ENCODE results near the gene ZCCHC2. TPM values are rescaled to one million over a fixed set of nuclear protein-coding genes. Genes with fewer than 3 reads are reported as not detected.

The ZCCHC2 gene
- total and polyA plus RNA-seq, 8 donors: 3.9 to 76.5 (median 15.6) TPM

- no peaks in the 10 kb centered on the region for H3K27me3 ChIP-seq
- H3K9me3 ChIP-seq: no peaks in the 10 kb centered on the region
- peak overlapping the region; percentile 49 to 99 (median 94) for H3K27ac ChIP-seq
- H3K4me3 ChIP-seq: peak overlapping the region; percentile 70 to 92 (median 85)
- WGBS, 5 donors: 29 to 49% (median 40%) methylated on average over 9 of the region's 9 CpGs
- peaks cover 14 to 59% (median 42%) of the 10 kb centered on the region in 4 donors for H3K4me1 ChIP-seq
- H3K36me3 ChIP-seq: no peaks in the 10 kb centered on the region
- DNase-seq: peak in 1 of 2 donors; percentile 21
- TF ChIP-seq POLR2AphosphoS5 (IDR thresholded peaks at IDR 0.05): no peak
- TF ChIP-seq EP300 (IDR thresholded peaks at IDR 0.05): no peak
- no peak for TF ChIP-seq CTCF (IDR thresholded peaks at IDR 0.05)
- no peak for TF ChIP-seq POLR2A (IDR thresholded peaks at IDR 0.05)
- intact Hi-C loops (cut with DNase I; ENCODE audit: low total_unique reads): no loop called here
Measured at GRCh38 chr18:62525608-62526007, 2.8 kb downstream of the ZCCHC2 start.

- Histone ChIP-seq H3K4me1 (peaks cover 14 to 59% (median 40%) of the 10 kb centered on the region in 4 donors), H3K27me3 (no peaks in the 10 kb centered on the region), H3K4me3 (peak overlapping the region; percentile 70 to 92 (median 84)), H3K27ac (peak overlapping the region; percentile 92 to 99 (median 96)), H3K36me3 (no peaks in the 10 kb centered on the region), H3K9me3 (no peaks in the 10 kb centered on the region)
- peak; percentile 87 to 92 for DNase-seq
- peak; percentile 9 to 87 (median 87) for TF ChIP-seq POLR2AphosphoS5 (IDR thresholded peaks at IDR 0.05)
- TF ChIP-seq POLR2A (IDR thresholded peaks at IDR 0.05): no peak
- intact Hi-C loops (cut with DNase I; ENCODE audit: low total_unique reads): no loop called here
- WGBS, 5 donors: 0 to 1% (median 1%) methylated on average over 15 to 74 of the region's 74 CpGs
Measured at GRCh38 chr18:62526098-62527025, 3.5 kb downstream of the ZCCHC2 start.

- 77 to 88% (median 83%) methylated on average over 5 of the region's 5 CpGs for WGBS, 5 donors
Measured at GRCh38 chr18:62529597-62529996, 6.8 kb downstream of the ZCCHC2 start.

GRCh38 chr18:62531078-62531477 lies 8.3 kb downstream of the ZCCHC2 start:
- 16 to 40% (median 32%) methylated on average over 4 of the region's 4 CpGs for WGBS, 5 donors
- Histone ChIP-seq H3K4me1 (peaks cover 2 to 51% (median 21%) of the 10 kb centered on the region in 4 donors), H3K4me3 (no peak overlapping the region), H3K27ac (no peak overlapping the region), H3K36me3 (no peaks in the 10 kb centered on the region), H3K9me3 (no peaks in the 10 kb centered on the region), H3K27me3 (no peaks in the 10 kb centered on the region)
- intact Hi-C loops (cut with DNase I; ENCODE audit: low total_unique reads): no loop called here
- DNase-seq: no peak
- TF ChIP-seq EP300 (IDR thresholded peaks at IDR 0.05): no peak
- TF ChIP-seq POLR2A (IDR thresholded peaks at IDR 0.05): no peak
- no peak for TF ChIP-seq CTCF (IDR thresholded peaks at IDR 0.05)
- TF ChIP-seq POLR2AphosphoS5 (IDR thresholded peaks at IDR 0.05): no peak

More at GRCh38 chr18:62529597-62529996, 6.8 kb downstream of the ZCCHC2 start:
- H3K9me3 ChIP-seq: no peaks in the 10 kb centered on the region
- no peak for TF ChIP-seq POLR2AphosphoS5 (IDR thresholded peaks at IDR 0.05)
- TF ChIP-seq POLR2A (IDR thresholded peaks at IDR 0.05): no peak
- no peak for TF ChIP-seq CTCF (IDR thresholded peaks at IDR 0.05)
- TF ChIP-seq EP300 (IDR thresholded peaks at IDR 0.05): no peak
- peaks cover 14 to 63% (median 34%) of the 10 kb centered on the region in 4 donors for H3K4me1 ChIP-seq
- H3K27ac ChIP-seq: no peak overlapping the region
- no peaks in the 10 kb centered on the region for H3K27me3 ChIP-seq
- H3K4me3 ChIP-seq: no peak overlapping the region
- intact Hi-C loops (cut with DNase I; ENCODE audit: low total_unique reads): no loop called here
- no peaks in the 10 kb centered on the region for H3K36me3 ChIP-seq
- DNase-seq: no peak
